ENCODE measurements around the gene MCHR1.

MCHR1 gene

DNA sequence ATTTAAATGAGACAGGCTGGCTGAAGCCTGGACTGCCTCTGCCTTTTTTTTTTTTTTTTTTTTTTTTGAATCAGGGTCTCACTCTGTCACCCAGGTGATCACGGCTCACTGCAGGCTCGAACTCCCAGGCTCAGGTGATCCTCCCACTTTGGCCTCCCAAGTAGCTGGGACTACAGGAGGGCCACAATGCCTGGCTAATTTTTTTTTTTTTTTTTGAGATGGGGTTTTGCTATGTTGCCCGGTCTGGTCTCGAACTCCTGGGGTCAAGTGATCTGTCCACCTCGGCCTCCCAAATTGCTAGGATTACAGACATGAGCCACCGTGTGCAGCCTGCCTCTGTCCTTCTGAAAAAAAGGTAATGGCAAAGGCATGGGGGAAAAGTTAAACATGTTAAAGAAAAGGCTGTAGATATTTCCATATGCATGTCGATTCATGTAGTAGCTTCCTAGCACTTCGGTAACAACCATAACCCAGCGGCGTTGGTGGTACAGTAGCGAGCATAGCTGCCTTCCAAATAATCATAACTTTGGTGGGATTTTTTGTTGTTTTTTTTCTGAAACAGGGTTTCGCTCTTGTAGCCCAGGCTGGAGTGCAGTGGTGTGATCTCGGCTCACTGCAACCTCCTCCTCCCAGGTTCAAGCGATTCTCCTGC lies 48.8 kb downstream of the MCHR1 start:
- no peak for DNase-seq

DNA sequence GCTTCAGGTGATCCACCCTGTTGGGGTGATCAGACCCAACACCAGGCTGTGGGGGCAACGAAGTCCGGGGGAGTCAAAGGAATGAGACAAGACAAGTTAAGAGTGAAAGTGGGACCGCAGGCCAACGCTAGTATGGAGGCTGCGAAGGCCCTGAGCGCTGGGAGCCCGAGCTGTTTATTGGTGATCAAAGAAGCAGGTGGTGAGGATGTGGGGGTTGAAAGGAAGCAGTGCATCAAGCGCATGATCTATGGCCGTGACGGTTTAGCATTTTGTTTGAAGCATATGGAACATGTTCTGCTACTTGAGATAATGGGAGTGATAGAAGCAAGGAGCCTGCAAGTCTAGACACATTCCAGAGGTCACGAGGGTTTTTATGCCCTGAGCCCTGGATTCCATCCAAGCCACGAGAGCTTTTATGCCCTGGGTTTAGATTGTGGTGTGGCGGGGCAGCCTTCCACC lies 49.5 kb downstream of the MCHR1 start:
- DNase-seq, result peak; percentile 51

DNA sequence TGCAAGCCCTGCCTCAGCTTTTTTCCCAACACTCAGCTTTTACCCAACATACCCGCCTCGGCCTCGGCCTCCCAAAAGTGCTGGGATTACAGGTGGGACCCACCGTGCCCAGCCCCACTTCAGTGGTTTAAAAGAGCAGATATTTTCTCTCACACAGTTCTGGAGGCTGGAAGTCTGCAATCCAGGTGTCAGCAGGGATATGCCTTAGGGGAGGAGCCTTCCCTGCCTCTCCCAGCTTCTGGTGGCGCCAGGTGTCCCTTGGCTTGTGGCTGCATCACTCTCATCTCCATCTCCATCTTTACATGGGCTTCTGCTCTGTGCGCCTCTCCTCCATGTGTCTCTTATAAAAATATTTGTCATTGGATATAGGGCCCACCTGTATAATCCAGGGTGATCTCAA lies 50.0 kb downstream of the MCHR1 start:
- DNase-seq, result no peak
